ENCODE results near the gene DUSP22. TPM values are rescaled to one million over a fixed set of nuclear protein-coding genes. Genes with fewer than 3 reads are reported as not detected.

Gene DUSP22
- total RNA-seq, 2 experiments from 2014 or later, result 35.3 to 36.7 TPM

- DNase-seq, result no peak
- H3K4me1 Mint-ChIP-seq, result no peaks in the 10 kb centered on the region
- H3K27ac Mint-ChIP-seq, result no peak overlapping the region
- no peaks in the 10 kb centered on the region for H3K36me3 Mint-ChIP-seq (ENCODE audit: low read depth)
- POLR2A ChIA-PET, result no interaction called here
- no peaks in the 10 kb centered on the region for H3K27me3 Mint-ChIP-seq
- no peaks in the 10 kb centered on the region for H3K9me3 Mint-ChIP-seq
- H3K4me3 Mint-ChIP-seq, result no peak overlapping the region
- CTCF ChIA-PET, result no interaction called here
Measured at GRCh38 chr6:326896-327537, 34.7 kb downstream of the DUSP22 start.

- Mint-ChIP-seq H3K4me3 (no peak overlapping the region), H3K4me1 (no peaks in the 10 kb centered on the region), H3K9me3 (no peaks in the 10 kb centered on the region), H3K36me3 (ENCODE audit: low read depth) (no peaks in the 10 kb centered on the region), H3K27ac (no peak overlapping the region), H3K27me3 (no peaks in the 10 kb centered on the region)
- ChIA-PET POLR2A (no interaction called here), CTCF (interaction anchor here (0.9 to 1.1 kb wide), 2 partner anchors 15 to 23 kb away, joined by 3 read pairs; no protein-coding TSS in a partner anchor)
- no peak for DNase-seq
Measured at GRCh38 chr6:327538-328116, 35.3 kb downstream of the DUSP22 start.

DNA sequence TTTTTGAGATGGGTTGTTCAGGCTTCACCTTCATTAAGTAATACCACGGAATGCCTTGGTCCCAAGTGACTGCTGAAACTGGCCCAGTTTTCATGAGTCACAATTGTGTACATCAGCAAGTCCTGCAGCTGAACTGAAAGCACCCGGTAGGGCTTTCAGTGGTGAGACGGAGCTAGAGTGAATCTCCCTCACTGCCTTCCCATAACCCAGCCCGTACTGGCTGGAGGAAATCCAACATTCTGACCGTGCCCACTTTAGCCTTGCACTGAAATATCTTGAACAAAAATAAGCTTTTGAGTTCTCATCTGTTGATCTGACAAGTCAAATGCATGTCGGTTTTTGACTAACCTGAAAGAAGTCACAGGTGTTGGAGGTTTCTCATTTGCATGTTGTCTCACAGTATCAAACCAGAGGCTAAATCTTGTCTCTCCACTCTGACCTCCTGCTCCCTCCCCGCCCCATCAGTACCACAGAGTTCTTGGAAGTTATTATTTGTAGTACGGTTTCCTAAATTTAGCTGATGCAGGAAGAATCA is 35.9 kb downstream of the DUSP22 start:
- Mint-ChIP-seq H3K36me3 (ENCODE audit: low read depth) (no peaks in the 10 kb centered on the region), H3K4me1 (peaks cover under 1% of the 10 kb centered on the region), H3K27me3 (no peaks in the 10 kb centered on the region), H3K9me3 (no peaks in the 10 kb centered on the region), H3K27ac (no peak overlapping the region), H3K4me3 (no peak overlapping the region)
- ChIA-PET POLR2A (no interaction called here), CTCF (interaction anchor here (0.9 to 1.4 kb wide), 3 partner anchors 12 to 22 kb away, joined by 3 read pairs; no protein-coding TSS in a partner anchor)
- DNase-seq, result no peak

DNA sequence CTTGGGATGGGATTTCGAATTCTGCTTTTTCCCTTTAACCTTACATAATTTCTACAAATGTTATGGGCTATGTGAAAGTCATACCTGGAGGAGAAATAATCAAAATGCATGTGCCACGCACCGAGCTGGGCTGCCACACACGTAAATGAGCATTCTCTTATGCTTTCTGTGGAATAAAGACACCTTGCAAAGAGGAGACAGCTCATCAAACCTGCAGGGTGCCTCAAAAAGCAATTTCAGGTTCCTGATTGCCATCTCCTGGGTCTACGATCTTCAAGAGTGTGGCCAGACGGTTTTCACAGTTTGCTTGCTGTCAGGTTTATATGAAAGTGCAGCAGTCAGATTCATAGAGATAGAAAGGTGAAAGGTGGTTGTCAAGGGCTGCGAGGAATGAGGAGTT is 36.6 kb downstream of the DUSP22 start:
- Mint-ChIP-seq H3K4me3 (no peak overlapping the region), H3K36me3 (ENCODE audit: low read depth) (no peaks in the 10 kb centered on the region), H3K4me1 (peaks cover 5% of the 10 kb centered on the region), H3K27ac (no peak overlapping the region), H3K9me3 (no peaks in the 10 kb centered on the region), H3K27me3 (no peaks in the 10 kb centered on the region)
- no peak for DNase-seq
- CTCF ChIA-PET, result interaction anchor here (1.1 to 1.4 kb wide), 2 partner anchors 11 to 21 kb away, joined by 3 read pairs; no protein-coding TSS in a partner anchor
- POLR2A ChIA-PET, result no interaction called here

DNA sequence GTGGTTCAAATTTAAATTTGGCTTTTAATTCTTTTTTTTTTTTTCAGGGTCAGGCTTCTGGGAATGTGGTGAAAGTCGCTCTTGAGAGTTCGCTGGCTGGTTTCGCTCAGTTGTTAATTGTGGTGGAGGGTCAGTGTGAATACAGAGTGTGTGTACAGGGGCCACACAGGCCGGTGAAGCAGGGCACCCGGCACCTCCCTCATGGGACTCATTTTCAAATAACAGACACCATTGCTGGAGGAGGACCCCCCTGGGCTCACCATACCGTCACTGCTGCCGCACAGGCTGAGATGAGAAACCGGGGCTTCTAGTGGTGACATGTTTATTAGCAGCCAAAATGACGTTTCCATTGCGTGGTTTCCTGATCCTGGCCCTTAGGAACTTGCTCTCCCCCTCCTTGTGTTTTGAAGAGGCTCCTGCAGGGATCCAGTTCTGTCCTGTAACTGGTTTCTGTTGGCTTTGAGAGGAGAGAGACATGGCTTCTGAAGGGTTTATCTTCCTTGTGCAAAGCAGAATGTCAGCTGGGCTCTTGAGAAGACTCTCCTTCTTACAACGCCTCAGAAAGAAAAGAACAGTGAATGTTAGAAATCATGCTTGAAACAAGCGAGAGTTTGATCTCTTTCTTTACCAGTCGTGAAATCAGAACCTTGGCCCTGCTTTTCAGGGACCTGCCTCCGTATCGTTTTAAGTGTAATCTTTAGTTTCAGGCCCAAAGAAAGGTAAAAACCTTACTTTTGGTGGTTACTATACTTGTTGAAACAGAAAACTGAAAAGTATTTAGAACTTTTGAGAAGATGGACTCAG is 37.8 kb downstream of the DUSP22 start:
- CTCF ChIA-PET, result interaction anchor here (0.6 to 0.9 kb wide), 3 partner anchors 9 to 58 kb away, joined by 3 read pairs; no protein-coding TSS in a partner anchor
- no peaks in the 10 kb centered on the region for H3K36me3 Mint-ChIP-seq (ENCODE audit: low read depth)
- H3K9me3 Mint-ChIP-seq, result no peaks in the 10 kb centered on the region
- POLR2A ChIA-PET, result no interaction called here
- DNase-seq, result no peak
- H3K4me3 Mint-ChIP-seq, result no peak overlapping the region
- peaks cover 5% of the 10 kb centered on the region for H3K4me1 Mint-ChIP-seq
- H3K27ac Mint-ChIP-seq, result no peak overlapping the region
- H3K27me3 Mint-ChIP-seq, result no peaks in the 10 kb centered on the region

DNA sequence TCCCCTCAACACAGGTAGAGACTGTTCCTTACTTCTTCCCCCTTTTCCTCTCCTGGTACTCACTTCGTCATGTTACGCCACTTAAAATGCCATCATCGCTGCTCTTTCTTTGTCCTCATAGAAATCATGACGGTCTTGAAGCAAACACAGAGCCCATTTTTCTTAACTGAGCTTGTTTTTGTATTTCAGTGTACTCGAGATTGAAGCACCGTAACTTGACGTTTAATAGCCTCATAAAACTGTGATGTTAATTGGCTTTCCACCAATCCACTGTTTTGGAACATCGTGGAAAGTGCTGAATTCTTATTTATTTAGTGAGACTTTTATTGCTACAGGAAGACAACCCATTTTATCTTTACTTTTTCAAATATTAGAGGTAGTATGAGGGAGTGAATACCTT is 38.7 kb downstream of the DUSP22 start:
- peaks cover 9% of the 10 kb centered on the region for H3K4me1 Mint-ChIP-seq
- H3K4me3 Mint-ChIP-seq, result no peak overlapping the region
- no peaks in the 10 kb centered on the region for H3K27me3 Mint-ChIP-seq
- no peak for DNase-seq
- ChIA-PET POLR2A (interaction anchor here (0.6 kb wide), 1 partner anchor 67 kb away, joined by 3 read pairs; no protein-coding TSS in a partner anchor), CTCF (interaction anchor here (0.9 to 1.5 kb wide), 4 partner anchors 13 to 193 kb away, joined by 3 to 4 read pairs (median 3); no protein-coding TSS in a partner anchor)
- H3K27ac Mint-ChIP-seq, result no peak overlapping the region
- no peaks in the 10 kb centered on the region for H3K9me3 Mint-ChIP-seq
- no peaks in the 10 kb centered on the region for H3K36me3 Mint-ChIP-seq (ENCODE audit: low read depth)

- Mint-ChIP-seq H3K36me3 (ENCODE audit: low read depth) (no peaks in the 10 kb centered on the region), H3K27ac (no peak overlapping the region), H3K27me3 (no peaks in the 10 kb centered on the region), H3K9me3 (no peaks in the 10 kb centered on the region), H3K4me3 (no peak overlapping the region), H3K4me1 (peaks cover 18% of the 10 kb centered on the region)
- CTCF ChIA-PET, result interaction anchor here (0.8 to 1.5 kb wide), 7 partner anchors 9 to 192 kb away, joined by 3 to 6 read pairs (median 3); no protein-coding TSS in a partner anchor
- POLR2A ChIA-PET, result interaction anchor here (0.6 kb wide), 2 partner anchors 53 to 66 kb away, joined by 3 to 9 read pairs; no protein-coding TSS in a partner anchor
- no peak for DNase-seq
Measured at GRCh38 chr6:331622-332521, 39.6 kb downstream of the DUSP22 start.

- CTCF ChIA-PET, result interaction anchor here (0.8 to 1.5 kb wide), 8 partner anchors 10 to 144 kb away, joined by 3 to 6 read pairs (median 3); partner anchors contain the start of gene DUSP22
- Mint-ChIP-seq H3K4me3 (no peak overlapping the region), H3K27ac (no peak overlapping the region), H3K4me1 (peaks cover 26% of the 10 kb centered on the region), H3K36me3 (ENCODE audit: low read depth) (no peaks in the 10 kb centered on the region), H3K27me3 (no peaks in the 10 kb centered on the region), H3K9me3 (no peaks in the 10 kb centered on the region)
- DNase-seq, result no peak
- POLR2A ChIA-PET, result interaction anchor here (0.6 kb wide), 1 partner anchor 54 kb away, joined by 9 read pairs; no protein-coding TSS in a partner anchor
Measured at GRCh38 chr6:332671-333070, 40.4 kb downstream of the DUSP22 start.

DNA sequence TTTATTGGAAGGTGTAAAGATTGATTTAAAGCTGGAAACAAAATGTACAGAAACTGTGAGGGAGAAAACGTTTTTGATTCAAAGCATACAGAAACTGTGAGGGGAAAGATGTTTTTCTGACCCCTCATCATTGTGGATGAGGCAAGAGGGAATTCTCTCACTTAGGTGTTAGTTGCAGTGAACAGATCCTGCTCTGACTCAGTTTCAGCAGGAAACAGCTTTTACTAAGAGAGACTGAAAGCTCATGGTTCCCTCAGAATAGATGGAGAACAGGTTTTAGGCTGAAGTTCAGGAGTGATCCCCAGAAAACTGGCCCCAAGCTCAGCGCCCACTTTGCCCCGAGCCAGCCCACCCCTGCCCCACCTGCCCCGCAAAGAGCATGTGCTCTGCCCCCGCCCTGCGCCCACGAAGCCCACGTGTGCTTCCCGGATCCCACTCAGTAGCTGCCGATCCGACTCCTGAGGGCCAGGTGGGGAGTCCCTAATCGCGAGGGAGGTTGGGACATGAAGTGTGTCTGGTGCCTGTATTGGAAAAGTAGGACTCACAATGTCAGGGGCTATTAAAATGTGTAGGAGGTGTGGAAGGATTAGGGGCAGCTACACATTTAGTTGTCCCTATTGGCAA is 41.2 kb downstream of the DUSP22 start:
- CTCF ChIA-PET, result interaction anchor here (0.8 to 1.5 kb wide), 6 partner anchors 10 to 145 kb away, joined by 3 to 6 read pairs (median 4); partner anchors contain the start of gene DUSP22
- Mint-ChIP-seq H3K9me3 (no peaks in the 10 kb centered on the region), H3K4me3 (no peak overlapping the region), H3K27me3 (no peaks in the 10 kb centered on the region), H3K4me1 (peaks cover 33% of the 10 kb centered on the region), H3K27ac (no peak overlapping the region), H3K36me3 (ENCODE audit: low read depth) (no peaks in the 10 kb centered on the region)
- DNase-seq, result no peak
- POLR2A ChIA-PET, result interaction anchor here (0.6 kb wide), 1 partner anchor 142 kb away, joined by 4 read pairs; no protein-coding TSS in a partner anchor

DNA sequence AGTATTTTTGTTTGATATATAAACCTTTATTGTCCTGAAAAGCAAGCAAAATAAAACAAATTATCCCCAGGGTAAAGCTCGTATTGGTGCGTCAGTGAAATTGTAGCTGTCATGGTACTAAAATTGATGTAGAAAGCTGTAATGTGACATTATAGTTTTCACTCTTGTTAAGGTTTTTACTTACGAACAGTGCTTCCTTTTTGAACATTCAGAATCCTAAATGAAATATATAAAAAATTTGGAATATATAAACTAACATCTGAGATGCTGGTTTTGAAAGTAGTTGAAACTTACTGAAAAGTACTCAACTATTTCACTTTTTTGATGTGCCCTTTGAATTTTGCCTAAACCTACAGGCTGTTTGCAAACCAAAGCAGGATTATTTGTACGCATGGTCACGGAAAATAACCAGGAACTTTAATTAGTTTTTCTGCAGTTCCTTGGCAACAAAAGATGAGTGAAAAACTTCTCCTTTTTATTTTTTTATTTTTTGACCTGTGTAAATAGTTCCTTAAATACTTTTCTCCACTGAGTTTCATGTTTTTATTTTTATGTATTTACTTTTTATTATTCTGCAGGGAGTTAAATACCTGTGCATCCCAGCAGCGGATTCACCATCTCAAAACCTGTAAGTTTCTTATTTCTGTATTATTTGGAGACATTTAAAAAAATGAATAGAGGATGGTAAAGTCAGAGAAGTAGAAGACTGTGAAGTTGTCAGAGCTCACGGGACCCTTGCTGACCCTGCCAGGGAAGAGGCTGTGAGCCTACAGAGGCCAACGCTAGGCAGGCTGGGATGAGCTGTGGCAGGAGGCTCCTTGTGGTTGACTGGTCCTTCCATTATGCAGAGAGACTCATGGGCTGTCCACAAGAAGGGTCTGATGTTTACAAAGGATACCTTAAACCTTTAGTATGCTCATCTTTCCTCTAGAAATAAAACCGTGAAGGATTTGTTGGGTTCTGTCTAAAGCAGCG is 42.5 kb downstream of the DUSP22 start:
- Mint-ChIP-seq H3K4me1 (peaks cover 46% of the 10 kb centered on the region), H3K9me3 (no peaks in the 10 kb centered on the region), H3K27ac (no peak overlapping the region), H3K36me3 (ENCODE audit: low read depth) (no peaks in the 10 kb centered on the region), H3K4me3 (no peak overlapping the region), H3K27me3 (no peaks in the 10 kb centered on the region)
- CTCF ChIA-PET, result interaction anchor here (1.1 to 1.4 kb wide), 3 partner anchors 10 to 112 kb away, joined by 3 to 6 read pairs (median 3); no protein-coding TSS in a partner anchor
- POLR2A ChIA-PET, result no interaction called here
- DNase-seq, result no peak

GRCh38 chr6:335572-335971 is 43.3 kb downstream of the DUSP22 start:
- no peak overlapping the region for H3K27ac Mint-ChIP-seq
- ChIA-PET CTCF (no interaction called here), POLR2A (no interaction called here)
- H3K36me3 Mint-ChIP-seq (ENCODE audit: low read depth), result no peaks in the 10 kb centered on the region
- no peak for DNase-seq
- no peaks in the 10 kb centered on the region for H3K27me3 Mint-ChIP-seq
- peaks cover 52% of the 10 kb centered on the region for H3K4me1 Mint-ChIP-seq
- H3K9me3 Mint-ChIP-seq, result no peaks in the 10 kb centered on the region
- no peak overlapping the region for H3K4me3 Mint-ChIP-seq

Data from activated CD4-positive, alpha-beta T cell treated with anti-CD3 and anti-CD28 coated beads, Interleukin-2, amount 10 ng/mL, durations not matched to agents 7 days and 5 days (primary cell).